Right hindlimb (tissue), 1 donor: ENCODE data around the gene ESRRB.

Experiments
- DNase-seq: peaks from one replicate; pipeline ENCODE4 v3.0.0-alpha.2; 2018

Gene ESRRB

GRCh38 chr14:76352639-76353281 is 23.2 kb upstream of the ESRRB start:
- peak; percentile 76 for DNase-seq

- no peak for DNase-seq
Measured at GRCh38 chr14:76354310-76354709, 21.6 kb upstream of the ESRRB start.

GRCh38 chr14:76355771-76356170 is 20.2 kb upstream of the ESRRB start:
- DNase-seq, result no peak

GRCh38 chr14:76371066-76371465 is 4.9 kb upstream of the ESRRB start:
- no peak for DNase-seq

- no peak for DNase-seq
Measured at GRCh38 chr14:76373456-76373855, 2.5 kb upstream of the ESRRB start.

GRCh38 chr14:76375484-76375883 is 453 bp upstream of the ESRRB start:
- no peak for DNase-seq

- no peak for DNase-seq
Measured at GRCh38 chr14:76376409-76376877, 506 bp downstream of the ESRRB start.

- no peak for DNase-seq
Measured at GRCh38 chr14:76376878-76377734, 1.2 kb downstream of the ESRRB start.

- DNase-seq, result no peak
Measured at GRCh38 chr14:76377735-76378074, 1.8 kb downstream of the ESRRB start.

GRCh38 chr14:76380991-76381390 is 5.1 kb downstream of the ESRRB start:
- DNase-seq, result no peak

- DNase-seq, result no peak
Measured at GRCh38 chr14:76381817-76382494, 6.0 kb downstream of the ESRRB start.

GRCh38 chr14:76382495-76382832 is 6.5 kb downstream of the ESRRB start:
- no peak for DNase-seq

GRCh38 chr14:76385435-76385834 is 9.5 kb downstream of the ESRRB start:
- no peak for DNase-seq

- peak; percentile 77 for DNase-seq
Measured at GRCh38 chr14:76386944-76387782, 11.2 kb downstream of the ESRRB start.

GRCh38 chr14:76389841-76390240 is 13.9 kb downstream of the ESRRB start:
- no peak for DNase-seq

- DNase-seq, result no peak
Measured at GRCh38 chr14:76390621-76391020, 14.7 kb downstream of the ESRRB start.

GRCh38 chr14:76391981-76392690 is 16.2 kb downstream of the ESRRB start:
- no peak for DNase-seq

GRCh38 chr14:76394569-76394968 is 18.6 kb downstream of the ESRRB start:
- no peak for DNase-seq

GRCh38 chr14:76395161-76395560 is 19.2 kb downstream of the ESRRB start:
- no peak for DNase-seq

- DNase-seq, result no peak
Measured at GRCh38 chr14:76396714-76397187, 20.8 kb downstream of the ESRRB start.

GRCh38 chr14:76405627-76406026 is 29.7 kb downstream of the ESRRB start:
- DNase-seq, result no peak
